Activated naive CD8-positive, alpha-beta T cell (primary cell): Measurements from ENCODE around the gene CELF4.

Source experiments
- H3K27ac Mint-ChIP-seq: one replicate; pipeline ENCODE4 v1.8.0; 2021; ENCODE audit warnings: mixed read lengths
- H3K27me3 Mint-ChIP-seq: one replicate; pipeline ENCODE4 v1.8.0; 2021; ENCODE audit warnings: mixed read lengths
- H3K36me3 Mint-ChIP-seq: one replicate; pipeline ENCODE4 v1.8.0; 2021; ENCODE audit warnings: mixed read lengths
- H3K4me1 Mint-ChIP-seq: one replicate; pipeline ENCODE4 v1.8.0; 2021; ENCODE audit warnings: low read depth, mixed read lengths
- H3K4me3 Mint-ChIP-seq: one replicate; pipeline ENCODE4 v1.8.0; 2021; ENCODE audit warnings: mild to moderate bottlenecking, mixed read lengths
- H3K9me3 Mint-ChIP-seq: one replicate; pipeline ENCODE4 v1.8.0; 2021; ENCODE audit warnings: low read depth, mixed read lengths

The CELF4 gene

GRCh38 chr18:37529863-37530262 is 35.7 kb downstream of the CELF4 start:
- H3K4me1 Mint-ChIP-seq: peaks cover 2% of the 10 kb centered on the region
- H3K27me3 Mint-ChIP-seq: peaks cover 18% of the 10 kb centered on the region
- H3K27ac Mint-ChIP-seq: no peak overlapping the region
- H3K36me3 Mint-ChIP-seq: no peaks in the 10 kb centered on the region
- H3K9me3 Mint-ChIP-seq: no peaks in the 10 kb centered on the region
- H3K4me3 Mint-ChIP-seq: no peak overlapping the region

DNA sequence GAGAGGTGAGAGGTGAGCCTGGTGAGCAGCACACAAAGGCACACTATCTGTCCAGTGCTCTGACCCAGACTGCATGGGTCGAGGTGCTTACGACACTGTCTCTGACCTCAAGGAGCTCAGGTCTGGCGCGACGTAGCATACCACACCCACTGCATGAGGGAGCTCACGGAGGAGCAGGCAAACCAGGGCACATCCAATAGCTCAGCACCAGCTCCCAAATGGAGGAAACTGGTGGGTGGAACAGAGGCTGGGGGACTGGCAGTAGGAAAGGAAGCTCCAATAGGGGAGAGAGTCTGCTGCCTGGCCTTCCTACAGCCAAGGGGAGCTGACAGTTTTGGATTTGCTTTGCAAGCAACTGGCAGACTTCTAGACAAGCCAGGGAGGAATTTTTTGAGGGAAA is 36.3 kb downstream of the CELF4 start:
- Mint-ChIP-seq H3K9me3 (no peaks in the 10 kb centered on the region), H3K4me1 (peaks cover 3% of the 10 kb centered on the region), H3K27me3 (peaks cover 19% of the 10 kb centered on the region), H3K27ac (no peak overlapping the region), H3K4me3 (no peak overlapping the region), H3K36me3 (no peaks in the 10 kb centered on the region)

DNA sequence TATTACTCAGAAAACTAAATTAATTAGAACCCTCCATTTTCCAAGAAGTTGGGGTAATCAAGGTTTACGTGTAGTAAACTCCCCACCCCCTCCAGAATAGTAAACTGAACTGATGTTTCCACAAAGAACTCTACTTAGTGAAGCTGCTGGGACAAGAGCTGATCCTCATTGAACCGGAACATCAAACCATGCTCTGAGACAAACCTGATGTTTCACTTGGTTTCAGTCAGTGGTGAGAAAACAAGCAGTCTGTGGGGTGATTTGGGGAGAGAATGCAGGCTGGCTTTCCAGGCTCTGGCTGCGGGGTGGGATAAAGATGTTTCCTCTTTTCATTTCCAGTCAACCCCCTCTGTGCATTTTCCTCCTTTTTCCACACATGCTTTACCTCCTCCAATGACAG is 38.2 kb downstream of the CELF4 start:
- Mint-ChIP-seq H3K36me3 (no peaks in the 10 kb centered on the region), H3K27me3 (peaks cover 26% of the 10 kb centered on the region)

GRCh38 chr18:37525262-37525585 is 40.4 kb downstream of the CELF4 start:
- peaks cover 26% of the 10 kb centered on the region for H3K27me3 Mint-ChIP-seq
- H3K4me1 Mint-ChIP-seq: peaks cover 3% of the 10 kb centered on the region
- H3K27ac Mint-ChIP-seq: no peak overlapping the region
- no peaks in the 10 kb centered on the region for H3K36me3 Mint-ChIP-seq
- no peak overlapping the region for H3K4me3 Mint-ChIP-seq
- no peaks in the 10 kb centered on the region for H3K9me3 Mint-ChIP-seq

More for the DNA sequence above, 38.2 kb downstream of the CELF4 start:
- no peaks in the 10 kb centered on the region for H3K9me3 Mint-ChIP-seq
- no peak overlapping the region for H3K27ac Mint-ChIP-seq
- no peak overlapping the region for H3K4me3 Mint-ChIP-seq
- peaks cover 3% of the 10 kb centered on the region for H3K4me1 Mint-ChIP-seq

DNA sequence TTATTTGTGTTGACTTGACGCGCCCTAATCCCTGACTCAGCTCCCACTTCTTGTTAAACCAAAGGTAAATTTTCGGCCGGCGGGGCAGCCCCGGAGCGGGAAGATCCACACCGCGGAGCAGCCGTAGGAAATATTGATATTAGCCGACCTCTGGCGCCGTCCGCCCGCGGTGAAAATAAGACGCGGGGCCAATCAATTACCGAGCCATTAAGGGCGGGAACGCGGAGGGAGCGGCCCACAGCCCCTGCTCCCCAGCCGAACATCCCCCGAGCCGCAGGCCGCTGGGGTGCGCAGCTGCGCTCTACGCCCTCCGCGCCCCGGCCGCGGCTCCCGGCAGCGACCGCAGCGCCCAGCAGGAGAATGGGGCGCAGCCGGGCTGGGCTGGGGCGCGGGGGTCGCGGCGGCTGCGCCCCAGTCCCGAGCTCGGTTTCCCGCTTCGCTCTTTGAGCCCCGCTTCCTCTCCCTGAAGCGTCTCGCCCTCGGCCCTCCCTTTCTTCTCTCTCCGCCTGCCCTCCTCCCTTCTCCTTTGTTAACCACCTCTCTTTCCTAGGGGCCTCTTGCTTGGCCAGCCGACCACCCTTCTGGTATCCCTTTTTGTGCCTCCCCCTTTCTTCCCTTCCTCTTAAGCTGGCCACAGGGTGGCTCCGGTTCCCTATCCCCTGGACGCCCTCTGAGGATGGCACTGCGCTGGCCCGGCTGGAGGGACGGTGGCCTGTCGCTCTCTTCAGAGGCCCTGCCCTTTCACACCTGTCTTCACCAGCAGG is 40.9 kb downstream of the CELF4 start:
- Mint-ChIP-seq H3K4me1 (peaks cover 3% of the 10 kb centered on the region), H3K27me3 (peaks cover 26% of the 10 kb centered on the region), H3K27ac (no peak overlapping the region)

DNA sequence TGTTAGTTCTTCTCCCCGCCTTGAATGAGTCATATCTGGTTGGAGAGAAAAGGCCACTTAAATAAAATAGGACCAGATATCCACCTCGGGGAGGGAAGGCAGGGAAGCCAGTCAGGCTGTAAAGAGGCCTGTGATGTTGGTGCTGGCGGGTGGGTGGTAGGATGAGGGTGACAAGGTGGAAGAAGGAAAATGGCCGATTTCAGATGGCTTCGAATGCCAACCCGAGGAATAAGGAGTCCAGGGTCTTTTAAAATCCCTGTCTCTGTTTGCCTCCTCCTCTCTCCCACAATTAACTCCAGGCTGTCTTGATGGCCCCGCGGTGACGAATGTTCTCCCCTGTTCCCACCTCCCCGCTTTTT is 41.5 kb downstream of the CELF4 start:
- Mint-ChIP-seq H3K27me3 (peaks cover 23% of the 10 kb centered on the region), H3K36me3 (no peaks in the 10 kb centered on the region), H3K27ac (no peak overlapping the region), H3K4me3 (no peak overlapping the region), H3K4me1 (peaks cover 3% of the 10 kb centered on the region), H3K9me3 (no peaks in the 10 kb centered on the region)

More for the DNA sequence above, 40.9 kb downstream of the CELF4 start:
- Mint-ChIP-seq H3K9me3 (no peaks in the 10 kb centered on the region), H3K36me3 (no peaks in the 10 kb centered on the region), H3K4me3 (no peak overlapping the region)

DNA sequence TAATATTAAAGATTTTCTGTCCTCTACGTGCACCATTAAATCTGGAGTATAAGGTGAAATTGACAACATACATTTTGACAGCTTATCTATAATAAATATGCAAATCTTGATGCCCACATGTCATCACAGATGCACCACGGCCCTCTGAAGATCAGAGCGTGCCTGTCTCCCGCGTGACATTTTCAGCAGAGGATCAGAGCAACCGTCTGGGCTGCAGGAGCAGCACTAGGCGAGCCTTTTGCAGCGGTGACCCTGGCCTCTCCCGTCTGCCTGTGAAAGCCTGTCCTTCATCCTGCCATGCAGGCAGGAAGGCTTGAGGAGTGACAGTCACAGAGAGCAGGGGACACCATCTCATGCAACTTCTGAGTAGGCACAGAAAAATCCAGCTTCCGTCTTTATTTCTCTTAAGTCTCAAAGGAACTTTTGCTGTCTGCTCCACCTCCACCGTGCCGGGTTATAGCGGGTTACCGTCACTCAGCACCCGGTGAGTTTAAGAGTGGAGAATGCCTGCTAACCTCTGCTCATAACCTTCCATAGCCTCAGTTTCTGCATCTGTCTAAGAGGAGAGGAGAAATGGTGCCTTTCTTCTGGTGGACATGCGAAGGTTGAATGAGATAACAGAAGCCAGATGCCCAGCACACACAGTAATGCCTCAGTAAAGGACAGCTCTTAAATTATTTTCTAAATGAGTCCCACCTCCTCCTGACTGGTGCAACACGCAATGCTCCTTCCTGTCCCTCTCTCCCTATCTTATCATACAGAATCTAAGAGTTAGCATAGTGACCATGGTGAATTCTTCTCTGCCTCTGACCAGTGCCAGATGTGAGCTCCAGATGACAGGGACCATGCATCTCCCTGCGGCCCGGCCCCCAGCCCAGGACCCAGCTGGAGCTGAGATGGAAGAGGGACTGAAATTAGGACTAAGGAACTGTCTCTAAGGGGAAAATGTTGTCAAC is 43.8 kb downstream of the CELF4 start:
- Mint-ChIP-seq H3K27ac (no peak overlapping the region), H3K4me3 (no peak overlapping the region), H3K9me3 (no peaks in the 10 kb centered on the region), H3K4me1 (peaks cover 3% of the 10 kb centered on the region), H3K36me3 (no peaks in the 10 kb centered on the region), H3K27me3 (peaks cover 20% of the 10 kb centered on the region)

GRCh38 chr18:37520508-37520907 is 45.1 kb downstream of the CELF4 start:
- no peak overlapping the region for H3K27ac Mint-ChIP-seq
- H3K36me3 Mint-ChIP-seq: no peaks in the 10 kb centered on the region
- H3K4me3 Mint-ChIP-seq: no peak overlapping the region
- peaks cover 3% of the 10 kb centered on the region for H3K4me1 Mint-ChIP-seq
- H3K27me3 Mint-ChIP-seq: peaks cover 15% of the 10 kb centered on the region
- no peaks in the 10 kb centered on the region for H3K9me3 Mint-ChIP-seq

DNA sequence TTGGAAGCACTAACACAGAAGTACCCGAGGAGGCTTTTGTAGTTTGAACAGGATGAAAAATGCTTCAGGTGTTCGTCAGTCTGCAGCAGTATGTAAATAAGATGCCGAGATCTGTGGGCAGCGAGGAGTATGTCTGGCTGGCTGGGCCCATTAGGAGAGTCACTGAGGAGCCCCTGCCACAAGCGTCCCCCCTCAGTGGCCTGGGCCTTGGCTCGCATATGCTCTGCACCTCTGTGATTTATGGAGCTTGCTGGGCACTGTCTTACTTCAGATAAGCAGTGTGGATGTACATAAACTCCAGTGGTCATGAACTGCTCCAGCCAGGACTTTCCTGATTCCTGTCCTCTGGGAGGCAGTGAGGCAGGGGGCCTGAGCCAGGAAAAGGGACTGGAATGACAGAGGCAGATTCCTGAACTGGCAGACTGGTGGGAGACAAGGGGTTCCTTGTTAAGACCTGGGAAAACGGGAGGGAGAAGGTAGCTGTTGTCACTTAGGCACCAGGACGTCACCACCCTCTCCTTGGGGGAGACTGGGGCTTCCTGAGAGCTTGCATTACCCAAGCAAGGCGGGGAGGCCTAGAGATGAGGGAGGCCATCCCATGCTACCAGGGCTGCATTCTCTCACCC is 46.0 kb downstream of the CELF4 start:
- no peak overlapping the region for H3K4me3 Mint-ChIP-seq
- H3K9me3 Mint-ChIP-seq: no peaks in the 10 kb centered on the region
- H3K27me3 Mint-ChIP-seq: peaks cover 9% of the 10 kb centered on the region
- no peaks in the 10 kb centered on the region for H3K4me1 Mint-ChIP-seq
- H3K27ac Mint-ChIP-seq: no peak overlapping the region
- H3K36me3 Mint-ChIP-seq: no peaks in the 10 kb centered on the region

DNA sequence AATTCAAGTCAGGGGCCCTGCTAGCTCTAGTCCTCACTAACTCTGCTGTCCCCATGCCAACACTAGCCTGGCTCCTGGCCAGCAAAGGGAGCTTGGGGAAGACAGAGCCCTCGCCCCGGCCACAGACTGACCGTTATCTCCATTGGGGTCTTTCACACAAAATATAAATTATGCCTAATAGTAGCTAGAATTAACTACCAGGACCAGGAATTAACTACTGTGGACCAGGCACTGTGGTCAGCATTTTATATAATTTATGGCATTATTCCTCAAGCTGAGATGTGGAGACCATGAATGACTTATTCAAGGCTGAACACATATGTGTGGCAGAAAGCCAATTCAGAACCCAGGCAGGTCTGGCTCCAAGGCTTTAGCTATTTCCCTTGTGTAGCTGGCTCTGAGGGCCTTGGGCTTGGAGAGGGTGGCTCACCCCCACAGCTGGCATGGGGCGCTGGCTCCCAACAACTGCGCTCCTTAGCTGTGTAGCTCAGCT is 49.2 kb downstream of the CELF4 start:
- Mint-ChIP-seq H3K27ac (no peak overlapping the region), H3K4me3 (no peak overlapping the region), H3K4me1 (no peaks in the 10 kb centered on the region)

GRCh38 chr18:37514953-37515352 is 50.6 kb downstream of the CELF4 start:
- no peak overlapping the region for H3K27ac Mint-ChIP-seq
- H3K36me3 Mint-ChIP-seq: no peaks in the 10 kb centered on the region
- no peaks in the 10 kb centered on the region for H3K4me1 Mint-ChIP-seq

More for the DNA sequence above, 49.2 kb downstream of the CELF4 start:
- H3K36me3 Mint-ChIP-seq: no peaks in the 10 kb centered on the region
- no peaks in the 10 kb centered on the region for H3K9me3 Mint-ChIP-seq
- H3K27me3 Mint-ChIP-seq: peaks cover 7% of the 10 kb centered on the region

DNA sequence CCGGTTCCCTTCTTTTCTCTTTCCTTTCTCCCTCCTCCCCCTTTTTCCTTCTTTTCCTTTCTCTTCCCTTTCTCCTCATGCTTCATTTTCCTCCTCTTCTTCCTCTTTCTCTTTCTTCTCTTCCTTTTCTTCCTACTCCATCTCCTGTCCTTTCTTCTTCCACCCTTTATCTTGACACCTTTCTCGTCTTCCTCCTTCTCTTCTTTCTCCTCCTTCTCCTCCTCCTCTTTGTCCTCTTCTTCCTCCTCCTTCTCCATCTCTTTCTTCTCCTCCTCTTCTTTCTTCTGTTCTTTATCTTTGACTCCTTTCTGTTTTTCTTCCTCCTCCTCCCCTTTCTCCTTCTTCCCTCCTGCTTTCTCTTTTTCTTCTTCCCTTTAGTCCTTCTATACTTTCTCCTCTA is 53.2 kb downstream of the CELF4 start:
- Mint-ChIP-seq H3K27ac (no peak overlapping the region), H3K4me3 (no peak overlapping the region), H3K36me3 (no peaks in the 10 kb centered on the region), H3K27me3 (peaks cover 7% of the 10 kb centered on the region), H3K4me1 (no peaks in the 10 kb centered on the region), H3K9me3 (peaks cover 8% of the 10 kb centered on the region)

More at GRCh38 chr18:37514953-37515352, 50.6 kb downstream of the CELF4 start:
- Mint-ChIP-seq H3K4me3 (no peak overlapping the region), H3K9me3 (peaks cover 3% of the 10 kb centered on the region), H3K27me3 (peaks cover 7% of the 10 kb centered on the region)

DNA sequence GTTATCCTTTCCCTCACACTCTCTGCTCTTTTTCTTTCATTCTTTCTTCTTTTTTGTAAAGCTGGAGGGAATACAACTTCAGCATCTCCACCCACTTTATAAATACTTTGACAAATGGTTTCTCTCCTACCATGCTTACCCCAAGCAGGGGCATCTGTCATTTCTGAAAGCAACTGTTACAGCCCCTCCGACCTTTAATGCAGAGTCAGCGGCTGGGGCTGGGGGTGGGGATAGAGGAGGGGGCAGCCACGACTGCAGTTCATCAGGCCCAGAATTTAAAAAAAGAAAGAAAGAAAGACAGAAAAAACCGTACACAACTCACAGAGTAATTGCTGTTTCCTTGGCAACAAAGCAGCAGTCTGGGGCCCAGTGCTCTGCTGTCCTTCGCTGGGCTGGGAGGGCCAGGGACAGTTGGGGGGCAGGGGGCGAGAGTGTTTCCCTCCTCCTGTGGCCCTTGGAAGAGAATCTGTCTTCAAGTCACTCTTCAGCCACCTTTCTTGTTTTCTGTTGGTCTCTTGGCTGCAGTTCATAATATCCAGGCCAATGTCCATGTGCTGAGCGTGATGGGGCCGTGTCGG is 53.8 kb downstream of the CELF4 start:
- Mint-ChIP-seq H3K4me1 (no peaks in the 10 kb centered on the region), H3K27me3 (peaks cover 7% of the 10 kb centered on the region), H3K9me3 (peaks cover 8% of the 10 kb centered on the region), H3K4me3 (no peak overlapping the region), H3K36me3 (no peaks in the 10 kb centered on the region), H3K27ac (no peak overlapping the region)

DNA sequence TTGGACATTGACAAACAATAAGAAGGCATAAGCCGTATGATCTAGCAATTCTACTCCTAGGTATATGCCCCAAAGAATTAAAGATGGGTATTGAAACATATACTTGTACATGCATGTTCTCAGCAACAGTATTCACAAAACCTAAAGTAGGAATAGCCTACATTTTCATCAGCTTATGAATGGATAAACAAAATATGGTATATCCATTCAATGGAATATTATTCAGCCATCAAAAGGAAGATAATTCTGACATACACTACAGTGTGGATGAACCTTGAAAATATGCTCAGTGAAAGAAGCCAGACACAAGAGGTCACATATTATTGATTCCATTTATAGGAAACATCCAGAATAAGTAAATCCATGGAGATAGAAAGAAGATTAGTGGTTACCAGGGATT is 56.0 kb downstream of the CELF4 start:
- no peak overlapping the region for H3K4me3 Mint-ChIP-seq
- H3K27me3 Mint-ChIP-seq: peaks cover 7% of the 10 kb centered on the region
- no peaks in the 10 kb centered on the region for H3K36me3 Mint-ChIP-seq
- no peak overlapping the region for H3K27ac Mint-ChIP-seq
- H3K9me3 Mint-ChIP-seq: peaks cover 8% of the 10 kb centered on the region
- no peaks in the 10 kb centered on the region for H3K4me1 Mint-ChIP-seq

- no peaks in the 10 kb centered on the region for H3K4me1 Mint-ChIP-seq
- peaks cover 8% of the 10 kb centered on the region for H3K9me3 Mint-ChIP-seq
- H3K36me3 Mint-ChIP-seq: no peaks in the 10 kb centered on the region
- no peak overlapping the region for H3K4me3 Mint-ChIP-seq
- no peak overlapping the region for H3K27ac Mint-ChIP-seq
- peaks cover 2% of the 10 kb centered on the region for H3K27me3 Mint-ChIP-seq
These were observed 57.4 kb downstream of the CELF4 start for GRCh38 chr18:37508207-37508606.
